Testis (tissue), 3 donors: ENCODE data around the gene TRABD2A. TPM values are rescaled to one million over a fixed set of nuclear protein-coding genes. Genes with fewer than 3 reads are reported as not detected.
A peak's percentile ranks its signal among the peaks of the same experiment; 100 is the strongest.

Experiments
- DNase-seq: peaks from one replicate; pipeline ENCODE4 v3.0.0-alpha.2; 2019
- H3K27ac ChIP-seq, 2 donors: fragments of 200-600 bp; sonication (generic); one replicate each; pipeline ENCODE4 v1.5.1; 2019
- H3K27me3 ChIP-seq: fragments of 200-600 bp; sonication (generic); one replicate; pipeline ENCODE4 v1.5.1; 2019
- H3K36me3 ChIP-seq: fragments of 200-600 bp; sonication (generic); one replicate; pipeline ENCODE4 v1.5.1; 2017; ENCODE audit warnings: low read depth; ENCODE audit errors: missing control alignments
- H3K4me1 ChIP-seq: fragments of 200-600 bp; sonication (generic); one replicate; pipeline ENCODE4 v1.5.1; 2019
- H3K4me3 ChIP-seq, 2 donors: fragments of 200-600 bp; sonication (generic); one replicate each; pipeline ENCODE4 v1.5.1; 2017 to 2019
- H3K9me3 ChIP-seq: fragments of 200-600 bp; sonication (generic); one replicate; pipeline ENCODE4 v1.5.1; 2017
- POLR2A ChIP-seq: fragments of 450-650 bp; IDR thresholded peaks from one replicate; pipeline ENCODE4 v1.6.1; 2017; ENCODE audit warnings: antibody characterized with exemption, mild to moderate bottlenecking, moderate library complexity
- WGBS, 2 donors: methylation state at CpG; one replicate each; pipeline ENCODE4 v1.1.5; 2018; 5-methylcytosine and 5-hydroxymethylcytosine counted together
- intact Hi-C: fragments of 100-400 bp; cut with DNase I; formaldehyde crosslinking; loops from one replicate; pipeline ENCODE4 v1.15.1; 2023; ENCODE audit warnings: low total_unique reads
- polyA plus RNA-seq: library from polyadenylated mRNA; stranded (reverse); fragments of 350-450 nt; fragmentation: Illumina TruSeq; extraction: RNeasy Lipid Tissue Mini Kit (QIAGEN cat#74804); gene quantifications from one replicate; pipeline ENCODE4 v1.2.3, GENCODE V29; 2014; ENCODE audit warnings: low read depth, low replicate concordance; ENCODE audit not compliant: insufficient read depth
- total RNA-seq, 2 donors: library from RNA; depleted of rRNA; stranded (reverse); fragments of >200 nt; gene quantifications; one replicate each; pipeline ENCODE4 v1.2.3, GENCODE V29; 2016
- TF ChIP-seq, protein P1 (sequence below), 3 experiments: fragments of 450-650 bp in 2 of 3; fragments of 200-600 bp in 1 of 3; sonication (generic) in 1 of 3; IDR thresholded peaks; one replicate each; pipeline ENCODE4 v1.5.1; 2016 to 2019; ENCODE audit warnings: antibody characterized with exemption in 3 of 3, mild to moderate bottlenecking in 2 of 3, moderate library complexity in 1 of 3

Gene TRABD2A
- total and polyA plus RNA-seq, 3 donors from 2014 or later: 19.1 to 82.5 (median 44.1) TPM

DNA sequence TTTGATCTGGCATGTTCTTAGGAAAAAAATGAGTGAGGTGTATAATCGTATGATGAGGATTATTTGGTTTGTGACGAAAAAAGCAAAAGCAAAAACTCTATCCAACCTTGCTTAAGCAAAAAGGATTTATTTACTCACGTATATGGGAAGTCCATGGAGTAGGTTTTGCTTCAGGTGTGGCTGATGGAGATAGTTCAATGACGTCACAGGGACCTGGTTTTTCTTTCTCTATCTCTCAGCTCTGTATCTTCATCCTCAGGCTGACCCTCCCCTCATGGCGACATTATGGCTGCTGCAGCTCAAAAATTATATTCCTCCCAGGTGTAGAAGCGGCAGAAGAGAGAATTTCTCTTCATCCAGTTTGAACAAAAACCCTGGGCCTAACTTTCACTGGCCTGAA is 33.5 kb upstream of the TRABD2A start:
- DNase-seq: no peak
- H3K36me3 ChIP-seq: no peaks in the 10 kb centered on the region
- 88 to 89% methylated on average over 6 of the region's 6 CpGs for WGBS, 2 donors
- no peaks in the 10 kb centered on the region for H3K9me3 ChIP-seq
- intact Hi-C loops: no loop called here
- TF ChIP-seq POLR2A: no peak
- TF ChIP-seq, protein P1, sequence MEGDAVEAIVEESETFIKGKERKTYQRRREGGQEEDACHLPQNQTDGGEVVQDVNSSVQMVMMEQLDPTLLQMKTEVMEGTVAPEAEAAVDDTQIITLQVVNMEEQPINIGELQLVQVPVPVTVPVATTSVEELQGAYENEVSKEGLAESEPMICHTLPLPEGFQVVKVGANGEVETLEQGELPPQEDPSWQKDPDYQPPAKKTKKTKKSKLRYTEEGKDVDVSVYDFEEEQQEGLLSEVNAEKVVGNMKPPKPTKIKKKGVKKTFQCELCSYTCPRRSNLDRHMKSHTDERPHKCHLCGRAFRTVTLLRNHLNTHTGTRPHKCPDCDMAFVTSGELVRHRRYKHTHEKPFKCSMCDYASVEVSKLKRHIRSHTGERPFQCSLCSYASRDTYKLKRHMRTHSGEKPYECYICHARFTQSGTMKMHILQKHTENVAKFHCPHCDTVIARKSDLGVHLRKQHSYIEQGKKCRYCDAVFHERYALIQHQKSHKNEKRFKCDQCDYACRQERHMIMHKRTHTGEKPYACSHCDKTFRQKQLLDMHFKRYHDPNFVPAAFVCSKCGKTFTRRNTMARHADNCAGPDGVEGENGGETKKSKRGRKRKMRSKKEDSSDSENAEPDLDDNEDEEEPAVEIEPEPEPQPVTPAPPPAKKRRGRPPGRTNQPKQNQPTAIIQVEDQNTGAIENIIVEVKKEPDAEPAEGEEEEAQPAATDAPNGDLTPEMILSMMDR (IDR thresholded peaks at IDR 0.05): no peak
- H3K27me3 ChIP-seq: no peaks in the 10 kb centered on the region
- H3K4me3 ChIP-seq: no peak overlapping the region
- no peaks in the 10 kb centered on the region for H3K4me1 ChIP-seq
- no peak overlapping the region for H3K27ac ChIP-seq

DNA sequence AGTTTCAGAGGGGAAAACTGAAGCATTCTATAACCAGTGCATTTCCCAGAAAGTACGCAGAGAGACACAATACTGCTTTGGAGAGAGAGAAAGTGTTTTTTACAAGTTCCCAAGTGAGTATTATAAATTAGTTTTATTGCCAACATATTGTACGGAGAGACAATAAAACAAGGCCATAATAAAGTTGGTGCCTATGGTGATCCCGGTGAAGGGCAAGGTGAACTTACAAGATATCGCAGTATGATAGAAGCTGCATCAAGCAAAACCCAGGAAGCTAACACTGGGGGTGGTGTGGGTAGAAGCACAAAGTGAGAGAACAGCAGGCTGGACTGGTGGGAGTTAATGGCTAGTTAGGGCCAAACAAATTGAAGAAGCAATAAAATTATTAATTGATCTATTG is 32.1 kb upstream of the TRABD2A start:
- Histone ChIP-seq H3K4me1 (no peaks in the 10 kb centered on the region), H3K4me3 (no peak overlapping the region), H3K36me3 (no peaks in the 10 kb centered on the region), H3K9me3 (no peaks in the 10 kb centered on the region), H3K27ac (no peak overlapping the region), H3K27me3 (no peaks in the 10 kb centered on the region)
- WGBS, 2 donors: 86 to 96% methylated on average over 4 of the region's 4 CpGs
- TF ChIP-seq POLR2A: no peak
- TF ChIP-seq, protein P1 (IDR thresholded peaks at IDR 0.05): no peak
- DNase-seq: no peak
- intact Hi-C loops: no loop called here

DNA sequence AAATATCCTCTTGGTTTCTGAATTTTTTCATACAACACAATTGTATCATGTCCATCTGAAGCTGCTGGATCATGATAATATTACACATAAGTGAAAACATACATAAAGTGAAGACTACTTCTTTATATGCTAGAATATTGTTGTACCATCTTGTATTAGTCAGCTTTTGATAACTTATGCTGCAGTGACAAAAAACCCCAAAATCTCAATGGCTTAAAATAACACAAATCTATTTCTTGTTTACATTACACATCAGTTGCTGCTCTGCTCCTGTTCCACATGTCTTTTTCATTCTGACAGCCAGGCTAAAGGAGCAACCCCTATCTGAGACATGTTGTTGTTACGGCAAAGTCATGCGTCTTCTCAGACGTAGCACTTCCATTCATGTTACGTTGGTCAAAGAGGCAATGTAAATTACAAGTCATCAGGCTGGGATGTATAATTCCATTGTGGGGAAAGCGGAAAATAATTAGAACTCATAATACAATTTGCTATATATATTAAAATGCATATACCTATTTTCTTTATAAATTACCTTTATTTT is 30.3 kb upstream of the TRABD2A start:
- Histone ChIP-seq H3K4me3 (no peak overlapping the region), H3K36me3 (no peaks in the 10 kb centered on the region), H3K4me1 (no peaks in the 10 kb centered on the region), H3K27me3 (no peaks in the 10 kb centered on the region), H3K27ac (no peak overlapping the region), H3K9me3 (no peaks in the 10 kb centered on the region)
- TF ChIP-seq, protein P1 (IDR thresholded peaks at IDR 0.05): no peak
- no peak for TF ChIP-seq POLR2A
- DNase-seq: no peak
- WGBS, 2 donors: 96 to 97% methylated on average over 5 of the region's 5 CpGs
- intact Hi-C loops: no loop called here

DNA sequence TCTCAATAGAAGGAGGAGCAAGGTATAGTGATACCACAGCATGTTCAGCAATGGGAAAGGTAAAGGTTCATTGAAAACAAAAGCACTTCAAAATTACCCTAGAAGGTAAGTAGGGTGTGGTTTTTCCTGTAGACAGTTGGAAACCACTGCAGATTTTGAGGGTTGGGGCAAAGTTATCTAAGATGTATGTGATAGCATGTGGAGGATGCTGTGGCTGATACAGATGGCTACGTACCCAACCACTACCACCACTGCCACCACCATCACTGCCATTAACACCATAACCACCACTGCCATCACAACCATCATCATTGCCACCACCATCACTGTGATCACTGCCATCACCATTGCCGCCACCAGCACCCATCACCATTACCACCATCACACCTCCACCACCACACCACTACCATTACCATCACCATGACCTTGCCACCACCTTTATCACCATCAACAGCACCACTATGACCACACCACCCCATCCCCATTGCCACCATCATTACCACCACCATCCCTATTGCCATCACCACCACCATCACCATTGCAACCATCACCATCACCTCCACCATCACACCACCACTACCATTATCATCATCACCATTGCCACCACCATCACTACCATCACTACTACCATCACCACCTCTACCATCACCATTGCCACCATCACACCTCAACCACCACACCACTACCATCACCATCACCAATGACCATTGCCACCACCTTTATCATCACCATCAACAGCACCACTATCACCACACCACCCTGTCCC is 28.2 kb upstream of the TRABD2A start:
- intact Hi-C loops: no loop called here
- Histone ChIP-seq H3K36me3 (no peaks in the 10 kb centered on the region), H3K4me3 (no peak overlapping the region), H3K4me1 (peaks cover 4% of the 10 kb centered on the region), H3K27ac (no peak overlapping the region), H3K9me3 (no peaks in the 10 kb centered on the region), H3K27me3 (no peaks in the 10 kb centered on the region)
- TF ChIP-seq, protein P1 (IDR thresholded peaks at IDR 0.05): no peak
- TF ChIP-seq POLR2A: no peak
- 91 to 93% methylated on average over 2 of the region's 2 CpGs for WGBS, 2 donors
- DNase-seq: peak; percentile 9
